Gastrocnemius medialis (tissue), 4 donors: ENCODE measurements around the gene RNF44.

Experiments
- CTCF ChIP-seq, 5 experiments: fragments of 450-650 bp in 3 of 5; fragments of 200-600 bp in 2 of 5; sonication (generic) in 2 of 5; IDR thresholded peaks in 4 of 5; conservative IDR thresholded peaks in 1 of 5; 1 replicate in 4 of 5; 2 replicates in 1 of 5; pipeline ENCODE4 v1.5.1; 2016 to 2019; ENCODE audit warnings: antibody characterized with exemption in 5 of 5, mild to moderate bottlenecking in 3 of 5, moderate library complexity in 3 of 5
- POLR2A ChIP-seq, 2 donors: fragments of 450-650 bp; IDR thresholded peaks; one replicate each; pipeline ENCODE4 v1.6.1; 2017; ENCODE audit warnings: antibody characterized with exemption in 2 of 2, mild to moderate bottlenecking in 2 of 2, moderate library complexity in 2 of 2

- TF ChIP-seq CTCF (IDR thresholded peaks at IDR 0.05 in 4 of 5, conservative IDR thresholded peaks at IDR 0.05 in 1 of 5) = no peak
- no peak for TF ChIP-seq POLR2A (IDR thresholded peaks at IDR 0.05)
These were observed 17.1 kb downstream of the RNF44 start for GRCh38 chr5:176519810-176520720.
